H7 (cell line): Measurements from ENCODE around the gene BCKDHA. TPM values are rescaled to one million over a fixed set of nuclear protein-coding genes. Genes with fewer than 3 reads are reported as not detected.
"Not testable (repeated sequence)": the region's sequence is repeated elsewhere in the genome, so short reads cannot be mapped to it uniquely, and the experiment has no call there.

Experiments
- DNase-seq: peaks from one replicate; pipeline ENCODE4 v3.0.0; 2012
- H3K27me3 ChIP-seq: 2 replicates; pipeline ENCODE4 v1.6.0; 2011; ENCODE audit warnings: mild to moderate bottlenecking, low read length; ENCODE audit not compliant: control insufficient read depth, insufficient read depth
- H3K36me3 ChIP-seq: replicated peaks from 2 replicates; pipeline ENCODE4 v1.5.1; 2011; ENCODE audit warnings: low read length; ENCODE audit not compliant: control insufficient read depth, insufficient read depth
- H3K4me3 ChIP-seq: 2 replicates; pipeline ENCODE4 v1.5.1; 2011; ENCODE audit warnings: low read depth, mild to moderate bottlenecking, control low read depth, low read length, moderate library complexity; ENCODE audit not compliant: insufficient read depth
- total RNA-seq: library from RNA; depleted of rRNA; stranded (reverse); fragments of >200 nt; shearing (Covaris generic); gene quantifications from 2 replicates; pipeline ENCODE4 v1.2.3, GENCODE V29; 2014

Gene BCKDHA
- total RNA-seq, 1 experiment from 2014 or later = 36.0 TPM

DNA sequence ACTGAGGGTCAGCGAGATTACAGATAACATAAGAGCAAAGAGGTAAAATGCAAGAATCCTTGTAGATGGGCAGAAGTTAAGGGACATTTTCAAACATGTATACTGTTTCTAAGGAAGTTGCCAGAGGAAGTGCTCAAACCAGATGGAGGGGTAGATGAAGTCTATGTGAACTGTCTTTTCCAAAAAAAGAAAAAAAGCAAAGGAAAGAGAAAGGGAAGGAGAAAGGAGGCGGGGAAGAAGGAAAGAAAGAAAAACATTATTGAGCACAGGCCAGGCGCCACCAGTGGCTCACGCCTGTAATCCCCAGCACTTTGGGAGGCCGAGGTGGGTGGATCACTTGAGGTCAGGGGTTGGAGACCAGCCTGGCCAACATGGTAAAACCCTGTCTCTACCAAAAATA lies 36.8 kb downstream of the BCKDHA start:
- Histone ChIP-seq H3K27me3 (no peaks in the 10 kb centered on the region), H3K4me3 (no peak overlapping the region), H3K36me3 (peaks cover 16% of the 10 kb centered on the region)
- DNase-seq = no peak

DNA sequence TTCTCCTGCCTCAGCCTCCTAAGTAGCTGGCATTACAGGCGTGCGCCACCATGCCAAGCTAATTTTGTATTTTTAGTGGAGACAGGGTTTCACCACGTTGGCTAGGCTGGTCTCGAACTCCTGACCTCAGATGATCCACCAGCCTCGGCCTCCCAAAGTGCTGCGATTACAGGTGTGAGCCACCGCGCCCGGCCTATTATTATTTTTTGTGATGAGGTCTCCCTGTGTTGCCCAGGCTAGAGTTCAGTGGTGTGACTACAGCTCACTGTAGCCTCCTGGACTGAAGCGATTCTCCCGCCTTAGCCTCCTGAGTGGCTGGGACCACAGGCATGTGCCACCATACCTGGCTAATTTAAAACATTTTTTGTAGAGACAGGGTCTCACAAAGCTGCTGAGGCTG lies 37.8 kb downstream of the BCKDHA start:
- DNase-seq, H3K4me3 ChIP-seq, H3K27me3 ChIP-seq: not testable (repeated sequence)
- H3K36me3 ChIP-seq = peaks cover 16% of the 10 kb centered on the region

DNA sequence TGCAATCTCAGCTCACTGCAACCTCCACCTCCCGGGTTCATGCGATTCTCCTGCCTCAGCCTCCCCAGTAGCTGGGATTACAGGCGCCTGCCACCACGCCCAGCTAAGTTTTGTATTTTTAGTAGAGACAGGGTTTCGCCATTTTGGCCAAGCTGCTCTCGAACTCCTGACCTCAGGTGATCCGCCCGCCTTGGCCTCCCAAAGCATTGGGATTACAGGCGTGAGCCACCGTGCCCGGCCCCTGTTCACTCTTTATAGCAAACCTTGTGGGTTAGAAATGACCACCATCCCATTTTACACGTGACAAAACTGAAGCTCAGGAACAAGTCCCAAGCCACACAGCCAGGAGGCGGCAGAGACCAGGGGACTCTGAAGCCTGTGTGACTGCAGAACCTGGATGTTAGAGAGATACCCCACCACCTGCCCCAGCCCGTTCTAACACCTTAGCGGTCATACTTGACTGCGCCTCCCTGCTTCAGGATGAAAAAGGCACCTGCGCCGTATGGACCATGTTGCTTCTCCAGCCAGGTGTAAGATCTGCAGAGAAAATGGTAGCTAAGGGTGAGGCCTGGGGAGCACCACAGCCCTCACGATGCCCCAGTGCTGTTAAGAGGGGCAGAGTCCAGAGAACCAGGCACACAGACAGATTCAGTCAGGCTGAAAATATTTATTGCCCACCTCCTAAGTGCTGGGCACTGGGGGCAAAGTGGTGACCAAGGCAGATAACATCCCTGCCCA lies 38.5 kb downstream of the BCKDHA start:
- Histone ChIP-seq H3K4me3 (no peak overlapping the region), H3K36me3 (peaks cover 16% of the 10 kb centered on the region), H3K27me3 (no peaks in the 10 kb centered on the region)
- peak; percentile 22 for DNase-seq

DNA sequence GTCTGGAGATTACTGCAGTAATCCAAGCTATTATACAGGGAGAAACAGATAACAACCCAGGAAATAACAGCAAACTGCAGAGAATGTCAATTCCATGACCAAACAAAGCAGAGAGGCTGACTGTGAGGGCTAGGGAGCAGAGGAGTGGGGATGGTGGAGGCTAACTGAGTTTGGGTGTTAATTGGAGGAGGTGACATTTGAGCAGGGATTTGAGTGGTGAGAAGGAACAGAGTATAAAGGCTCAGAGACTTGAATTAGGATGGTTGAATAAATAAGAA lies 39.0 kb downstream of the BCKDHA start:
- peaks cover 16% of the 10 kb centered on the region for H3K36me3 ChIP-seq
- DNase-seq = no peak
- no peak overlapping the region for H3K4me3 ChIP-seq
- H3K27me3 ChIP-seq = no peaks in the 10 kb centered on the region

DNA sequence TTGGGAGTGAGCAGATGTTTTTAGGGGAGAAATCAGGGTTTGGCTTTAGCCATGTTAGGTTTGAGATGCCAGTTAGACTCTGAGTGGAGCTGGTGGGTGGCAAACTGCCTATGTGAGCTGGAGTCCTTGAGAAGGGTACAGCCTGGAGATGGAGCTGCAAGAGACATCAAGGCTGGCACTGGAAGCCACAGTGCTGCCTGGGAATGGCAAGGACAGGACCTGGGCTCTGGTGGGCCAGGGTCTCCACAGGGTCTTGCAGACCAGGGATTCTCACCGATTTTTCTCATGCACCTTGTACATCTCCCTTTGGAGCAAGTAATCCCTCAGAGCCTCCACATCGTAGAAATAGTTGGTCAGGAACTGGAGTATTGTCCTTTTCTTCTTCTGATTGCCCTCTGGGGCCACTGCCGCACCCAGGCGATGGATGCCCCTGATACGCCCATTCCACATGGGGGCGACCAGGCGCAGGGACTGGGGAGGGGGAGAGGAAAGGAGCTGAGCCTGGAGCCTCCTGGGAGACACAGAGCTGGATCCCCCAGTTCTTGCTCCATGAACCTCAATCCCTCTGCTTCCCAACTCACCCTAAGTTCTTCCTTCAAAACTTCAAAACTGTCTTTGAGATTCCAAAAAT lies 40.4 kb downstream of the BCKDHA start:
- H3K27me3 ChIP-seq = no peaks in the 10 kb centered on the region
- H3K4me3 ChIP-seq = no peak overlapping the region
- peaks cover 4% of the 10 kb centered on the region for H3K36me3 ChIP-seq
- DNase-seq = peak; percentile 32

DNA sequence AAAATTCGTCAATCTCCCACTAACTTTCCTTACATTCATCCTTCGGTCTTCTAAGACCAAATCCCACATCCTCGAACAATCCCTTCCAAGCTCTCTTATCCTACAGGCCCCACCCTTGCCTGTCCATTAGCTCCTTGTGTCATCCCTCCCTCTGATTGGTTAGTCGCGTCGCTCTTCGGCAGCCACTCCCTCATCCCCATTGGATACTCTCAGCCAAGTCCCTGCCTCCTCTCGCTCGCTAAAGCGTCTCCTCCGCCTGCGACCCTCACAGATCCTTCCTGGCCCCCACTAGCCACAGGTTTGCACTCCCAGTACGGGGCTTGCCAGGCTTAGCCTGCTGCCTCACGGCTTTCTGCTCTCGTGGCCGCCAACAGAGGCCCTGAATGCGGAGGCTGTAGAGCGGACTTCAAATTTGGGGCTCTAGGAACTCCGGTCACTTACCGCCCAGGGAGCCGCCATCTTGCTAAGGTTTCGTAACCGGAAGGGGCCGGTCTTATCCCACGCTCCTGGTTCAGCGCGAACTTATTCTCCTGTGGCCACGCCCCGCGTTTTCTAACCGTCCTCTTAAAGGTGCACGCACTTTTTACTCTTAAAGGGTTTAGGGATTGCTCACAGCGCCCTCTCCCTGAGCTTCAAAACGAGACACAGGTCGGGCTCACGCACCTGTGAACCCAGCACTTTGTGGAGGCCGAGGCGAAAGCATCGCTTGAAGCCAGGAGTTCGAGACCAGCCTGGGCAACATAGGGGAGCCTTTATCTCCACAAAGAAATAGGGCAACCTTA lies 42.0 kb downstream of the BCKDHA start, which contains the start of gene DMAC2:
TSS of gene DMAC2 (minus strand) at position 472 of the 782 bp plus-strand sequence. CDS start at position 459, 13 bp downstream.
- Histone ChIP-seq H3K4me3 (peak within 1 kb of the TSS; percentile 79), H3K27me3 (no peaks in the 10 kb centered on the region), H3K36me3 (peaks cover 4% of the 10 kb centered on the region)
- DNase-seq = peak; percentile 98

DNA sequence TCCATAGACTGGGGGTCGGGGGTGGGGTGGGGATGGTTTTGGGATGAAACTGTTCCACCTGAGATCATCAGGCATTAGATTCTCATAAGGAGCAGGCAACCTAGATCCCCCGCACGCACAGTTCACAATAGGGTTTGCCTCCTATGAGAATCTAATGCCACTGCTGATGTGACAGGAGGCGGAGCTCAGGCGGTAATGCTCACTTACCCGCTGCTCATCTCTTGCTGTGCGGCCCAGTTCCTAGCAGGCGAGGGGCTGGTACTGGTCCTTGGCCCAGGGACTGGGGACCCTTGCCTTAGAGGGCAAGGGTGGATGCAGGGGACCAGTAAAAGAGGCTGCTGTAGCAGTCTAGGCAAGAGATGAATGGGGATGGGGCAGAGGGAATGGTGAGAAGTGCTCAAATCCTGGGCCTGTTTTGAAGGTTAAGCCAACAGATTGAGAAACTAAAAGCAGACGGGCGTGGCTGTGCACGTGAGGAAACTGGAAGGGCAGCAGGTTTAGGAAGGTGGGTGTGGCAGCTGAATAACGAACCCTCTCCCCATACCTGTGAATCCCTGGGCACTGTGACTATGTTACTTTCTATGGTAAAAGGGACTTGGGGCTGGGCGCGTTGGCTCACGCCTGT lies 43.8 kb downstream of the BCKDHA start:
- Histone ChIP-seq H3K36me3 (peaks cover 4% of the 10 kb centered on the region), H3K27me3 (no peaks in the 10 kb centered on the region; the same call in 1 of the 2 replicates), H3K4me3 (no peak overlapping the region)
- no peak for DNase-seq

DNA sequence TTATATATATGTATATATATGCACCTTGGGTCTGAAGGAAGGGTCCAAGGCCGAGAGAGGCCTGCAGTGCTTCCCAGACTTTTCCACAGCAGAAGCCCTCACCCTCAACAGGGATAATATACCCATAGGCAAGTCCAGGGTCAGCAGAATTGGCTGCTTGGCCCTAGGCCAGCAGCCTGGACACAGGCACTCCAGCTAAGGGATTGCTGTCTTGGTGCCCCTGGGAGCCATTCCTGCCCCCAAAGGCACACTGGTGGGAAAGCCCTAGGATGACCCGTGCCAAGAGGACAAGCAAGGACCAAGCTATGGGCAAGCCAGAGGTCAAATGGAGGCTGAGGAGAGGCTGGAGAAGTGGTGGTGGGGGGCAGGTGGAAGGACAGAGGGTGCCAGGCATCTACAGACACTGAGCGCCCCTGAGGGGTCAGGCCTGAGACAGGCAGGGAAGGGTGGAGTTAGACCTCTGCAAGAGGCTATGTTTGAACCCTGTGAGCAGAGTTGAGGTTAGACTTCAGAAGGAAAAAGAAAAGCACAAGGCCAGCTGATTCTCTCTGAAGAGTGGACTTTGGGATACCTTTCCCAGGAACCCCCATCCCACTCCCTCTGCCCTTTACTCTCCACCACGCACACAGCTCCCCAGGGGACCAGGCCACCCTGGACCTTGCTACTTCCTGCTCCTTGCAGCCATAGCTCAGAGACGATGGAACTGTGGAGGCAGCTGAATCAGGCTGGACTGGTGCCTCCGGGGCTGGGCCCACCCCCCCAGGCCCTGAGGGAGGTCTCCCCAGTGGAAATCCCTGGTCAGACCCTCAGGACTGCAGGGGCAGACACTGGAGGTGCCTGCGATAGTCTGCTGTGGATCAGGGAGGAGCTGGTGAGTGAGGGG lies 45.1 kb downstream of the BCKDHA start, which contains the start of gene ERICH4:
TSS of gene ERICH4 (plus strand) at position 684 of the 883 bp plus-strand sequence. CDS start at position 698, 14 bp downstream.
- DNase-seq = peak; percentile 20
- H3K36me3 ChIP-seq = peaks cover 4% of the 10 kb centered on the region
- no peak within 1 kb of the TSS for H3K4me3 ChIP-seq
- no peaks in the 10 kb centered on the region; the same call in 1 of the 2 replicates for H3K27me3 ChIP-seq

DNA sequence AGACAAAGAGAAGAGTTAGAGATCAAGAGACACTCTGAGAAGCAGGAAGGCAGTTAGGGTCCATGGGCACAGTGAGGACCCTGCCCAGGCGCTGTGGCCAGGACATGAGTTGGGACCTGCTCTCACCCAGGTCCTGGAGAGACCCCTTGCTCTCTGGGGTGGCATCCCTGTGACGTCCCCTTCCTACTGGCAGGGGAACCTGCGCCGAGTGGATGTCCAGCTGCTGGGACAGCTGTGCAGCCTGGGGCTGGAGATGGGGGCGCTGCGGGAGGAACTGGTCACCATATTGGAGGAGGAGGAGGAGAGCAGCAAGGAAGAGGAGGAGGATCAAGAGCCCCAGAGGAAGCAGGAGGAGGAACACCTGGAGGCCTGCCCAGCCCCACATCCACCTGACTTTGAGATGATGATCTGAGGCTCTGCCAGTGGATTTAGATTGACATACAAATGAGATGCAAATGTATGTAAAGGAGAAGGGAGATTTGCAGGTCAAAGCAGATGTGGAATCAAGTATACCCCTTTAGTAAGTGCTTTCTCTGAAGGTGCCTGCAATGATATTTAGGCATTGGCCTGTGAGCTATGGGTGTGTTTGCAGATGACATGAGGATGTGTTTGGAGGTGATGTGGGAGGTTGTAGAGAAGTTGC lies 46.3 kb downstream of the BCKDHA start:
- H3K36me3 ChIP-seq = no peaks in the 10 kb centered on the region
- H3K4me3 ChIP-seq = no peak overlapping the region
- H3K27me3 ChIP-seq = no peaks in the 10 kb centered on the region; the same call in 1 of the 2 replicates
- peak; percentile 38 for DNase-seq

DNA sequence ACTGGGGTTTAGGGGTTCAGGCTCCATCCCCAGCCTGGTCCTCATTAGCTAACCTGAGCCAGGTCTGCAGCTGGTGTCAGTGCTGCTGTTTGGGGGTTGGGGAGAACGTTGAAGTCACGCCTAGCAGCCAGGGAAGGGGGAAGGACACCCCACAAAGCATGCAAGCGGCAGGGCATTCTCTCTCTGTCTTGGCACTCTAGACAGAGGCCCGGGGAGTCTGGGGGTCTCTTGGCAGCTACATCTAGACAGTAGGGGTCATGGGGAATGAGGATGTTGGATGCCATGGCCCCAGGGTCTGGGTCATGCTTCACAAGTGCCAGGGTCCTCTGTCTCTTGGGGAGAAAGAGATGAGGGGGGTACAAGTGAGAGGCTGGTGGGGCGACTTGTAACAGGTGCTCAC lies 48.0 kb downstream of the BCKDHA start:
- H3K4me3 ChIP-seq = no peak overlapping the region
- no peaks in the 10 kb centered on the region; the same call in 1 of the 2 replicates for H3K27me3 ChIP-seq
- no peaks in the 10 kb centered on the region for H3K36me3 ChIP-seq
- no peak for DNase-seq

DNA sequence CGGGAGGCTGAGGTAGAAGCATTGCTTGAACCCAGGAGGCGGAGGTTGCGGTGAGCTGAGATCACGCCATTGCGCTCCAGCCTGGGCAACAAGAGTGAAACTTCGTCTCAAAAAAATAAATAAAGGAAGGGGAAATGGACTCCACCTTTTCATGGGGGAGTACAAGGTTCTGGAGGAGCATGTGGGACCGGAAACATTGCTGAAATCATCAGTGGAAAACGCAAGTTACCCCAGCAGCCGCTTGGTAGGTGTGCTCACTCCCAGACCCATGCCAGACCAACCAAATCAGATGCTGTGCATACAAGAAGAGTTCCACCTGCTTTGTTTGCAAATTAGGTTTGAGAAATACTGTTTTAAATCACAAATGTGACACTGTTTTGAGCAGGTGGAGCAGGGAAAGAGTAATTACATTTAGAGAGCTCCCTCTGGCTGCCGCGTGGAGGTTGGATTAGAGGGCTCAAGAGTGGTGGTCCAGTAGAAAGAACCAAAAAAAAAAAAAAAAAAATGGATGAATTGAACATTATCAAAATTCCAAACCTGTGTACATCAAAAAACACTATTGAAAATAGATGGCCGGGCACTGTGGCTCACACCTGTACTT lies 50.2 kb downstream of the BCKDHA start:
- DNase-seq = peak; percentile 36
- H3K36me3 ChIP-seq = no peaks in the 10 kb centered on the region
- no peak overlapping the region for H3K4me3 ChIP-seq
- H3K27me3 ChIP-seq = no peaks in the 10 kb centered on the region; the same call in 1 of the 2 replicates

DNA sequence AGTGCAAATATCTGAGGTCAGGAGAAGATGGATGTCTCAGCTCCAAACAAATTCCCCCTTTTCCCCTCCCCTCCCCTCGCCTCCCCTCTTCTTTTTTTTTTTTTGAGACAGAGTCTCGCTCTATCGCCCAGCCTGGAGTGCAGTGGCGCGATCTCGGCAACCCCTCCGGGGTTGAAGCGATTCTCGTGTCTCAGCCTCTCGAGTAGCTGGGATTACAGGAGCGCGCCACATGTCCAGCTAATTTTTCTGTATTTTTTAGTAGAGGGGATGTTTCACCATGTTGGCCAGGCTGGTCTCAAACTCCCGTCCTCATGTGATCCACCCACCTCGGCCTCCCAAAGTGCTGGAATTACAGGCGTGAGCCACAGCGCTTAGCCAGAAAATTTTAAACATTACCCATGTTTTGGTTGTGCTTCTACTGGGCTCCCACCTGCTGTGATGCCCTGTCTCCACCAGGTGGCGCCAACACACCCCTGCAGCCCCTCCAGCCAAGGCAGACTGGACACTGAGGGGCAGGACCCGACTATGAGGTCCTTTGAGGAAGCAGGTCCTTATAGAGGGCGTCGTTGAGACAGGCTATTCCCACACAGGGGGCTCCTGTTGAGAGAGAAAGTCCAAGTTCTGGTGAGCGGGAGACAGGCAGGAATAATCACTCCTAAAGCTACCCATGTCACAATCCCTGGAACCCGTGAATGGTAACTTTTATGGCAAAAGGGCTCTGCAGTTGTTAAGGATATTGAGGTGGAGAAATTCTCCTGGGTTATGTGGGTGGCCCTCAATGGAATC lies 51.7 kb downstream of the BCKDHA start:
- Histone ChIP-seq H3K4me3 (no peak overlapping the region), H3K36me3 (no peaks in the 10 kb centered on the region), H3K27me3 (no peaks in the 10 kb centered on the region; the same call in 1 of the 2 replicates)
- peak; percentile 94 for DNase-seq
